Upper lobe of left lung (tissue), 6 donors: ENCODE results near the gene AGAP1. TPM values are rescaled to one million over a fixed set of nuclear protein-coding genes. Genes with fewer than 3 reads are reported as not detected.

ENCODE experiments used
- ATAC-seq, 2 donors: fragments of 200-7000 bp; cut with Tn5 transposase; one replicate each; pipeline ENCODE4 v1.9.1; 2022; ENCODE audit warnings: mild to moderate bottlenecking in 2 of 2, moderate library complexity in 2 of 2; ENCODE audit not compliant: low FRiP score in 2 of 2
- DNase-seq, 2 donors: peaks; one replicate each; pipeline ENCODE4 v3.0.0-alpha.2; 2019 to 2020
- H3K27ac ChIP-seq, 4 donors: fragments of 200-600 bp; sonication (generic); one replicate each; pipeline ENCODE4 v1.5.1; 2016 to 2019
- H3K27me3 ChIP-seq, 4 donors: fragments of 200-600 bp; sonication (generic); one replicate each; pipeline ENCODE4 v1.5.1; 2017 to 2019
- H3K36me3 ChIP-seq, 4 donors: fragments of 200-600 bp; sonication (generic); one replicate each; pipeline ENCODE4 v1.5.1; 2016 to 2019
- H3K4me1 ChIP-seq, 4 donors: fragments of 200-600 bp; sonication (generic); one replicate each; pipeline ENCODE4 v1.5.1; 2018 to 2019
- H3K4me3 ChIP-seq, 4 donors: fragments of 200-600 bp; sonication (generic); one replicate each; pipeline ENCODE4 v1.5.1; 2017 to 2019; ENCODE audit warnings: mild to moderate bottlenecking in 2 of 4, moderate library complexity in 1 of 4
- H3K9me3 ChIP-seq, 4 donors: fragments of 200-600 bp; sonication (generic); one replicate each; pipeline ENCODE4 v1.5.1; 2018 to 2019
- EP300 ChIP-seq, 4 donors: sonication (generic); formaldehyde crosslinking; IDR thresholded peaks; one replicate each; pipeline ENCODE4 v1.5.1; 2017; ENCODE audit warnings: antibody characterized with exemption in 4 of 4, control low read depth in 2 of 4
- POLR2A ChIP-seq, 4 donors: fragments of 450-650 bp; IDR thresholded peaks; one replicate each; pipeline ENCODE4 v1.5.1; 2016 to 2017; ENCODE audit warnings: antibody characterized with exemption in 4 of 4, mild to moderate bottlenecking in 2 of 4
- POLR2AphosphoS5 ChIP-seq, 2 donors: sonication (generic); formaldehyde crosslinking; IDR thresholded peaks; one replicate each; pipeline ENCODE4 v1.5.1; 2017; ENCODE audit warnings: antibody characterized with exemption in 2 of 2
- WGBS, 2 donors: methylation state at CpG; one replicate each; pipeline ENCODE4 v1.1.5; 2017 to 2018; 5-methylcytosine and 5-hydroxymethylcytosine counted together
- total RNA-seq, 6 donors: library from RNA; depleted of rRNA in 4 of 6; stranded (reverse); fragments of >200 nt in 4 of 6; gene quantifications; one replicate each; pipeline versions ENCODE4 v1.1.0 to v1.2.1, GENCODE V29; 2016 to 2021
- TF ChIP-seq, protein P1 (sequence below), 6 experiments: fragments of 450-650 bp in 4 of 6; fragments of 200-600 bp in 2 of 6; sonication (generic) in 2 of 6; IDR thresholded peaks; one replicate each; pipeline ENCODE4 v1.5.1; 2016 to 2019; ENCODE audit warnings: antibody characterized with exemption in 6 of 6
- donor health status: DM: no; HTN: no; CAD: no; lungs with moderate emphysema.
- donor health status: DM: no; HTN: yes; CAD: no; lungs with severe emphysema.

The AGAP1 gene
- total RNA-seq, 6 donors from 2014 or later = 25.5 to 45.1 (median 30.7) TPM

DNA sequence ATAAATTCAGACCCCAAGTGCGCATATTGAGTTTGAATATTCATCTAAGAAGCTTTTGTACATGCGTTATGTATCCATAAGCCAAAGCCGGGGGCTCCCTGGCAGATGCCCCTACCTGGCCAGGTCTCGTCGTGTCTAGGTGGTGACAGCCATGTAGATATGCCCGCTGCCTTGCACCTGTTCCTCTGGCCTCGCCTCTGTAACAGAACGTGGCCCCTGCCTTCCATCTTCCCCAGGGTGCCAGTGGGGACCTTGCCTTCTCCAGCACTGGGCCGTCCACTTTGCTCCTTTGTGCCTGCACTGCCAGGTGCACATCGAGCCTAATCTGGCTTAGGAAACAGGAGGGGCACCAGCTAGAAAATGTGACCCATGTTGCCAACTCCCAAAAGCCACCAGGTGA, 198.2 kb downstream of the AGAP1 start:
- H3K4me1 ChIP-seq = peaks cover 8 to 22% (median 11%) of the 10 kb centered on the region in 4 donors
- 91 to 92% methylated on average over 9 to 10 of the region's 10 CpGs for WGBS, 2 donors
- DNase-seq (no peak), ATAC-seq (no peak)
- no peak overlapping the region for H3K4me3 ChIP-seq
- TF ChIP-seq POLR2A (IDR thresholded peaks at IDR 0.05) (no peak), EP300 (IDR thresholded peaks at IDR 0.05) (no peak), POLR2AphosphoS5 (IDR thresholded peaks at IDR 0.05) (no peak)
- TF ChIP-seq, protein P1, sequence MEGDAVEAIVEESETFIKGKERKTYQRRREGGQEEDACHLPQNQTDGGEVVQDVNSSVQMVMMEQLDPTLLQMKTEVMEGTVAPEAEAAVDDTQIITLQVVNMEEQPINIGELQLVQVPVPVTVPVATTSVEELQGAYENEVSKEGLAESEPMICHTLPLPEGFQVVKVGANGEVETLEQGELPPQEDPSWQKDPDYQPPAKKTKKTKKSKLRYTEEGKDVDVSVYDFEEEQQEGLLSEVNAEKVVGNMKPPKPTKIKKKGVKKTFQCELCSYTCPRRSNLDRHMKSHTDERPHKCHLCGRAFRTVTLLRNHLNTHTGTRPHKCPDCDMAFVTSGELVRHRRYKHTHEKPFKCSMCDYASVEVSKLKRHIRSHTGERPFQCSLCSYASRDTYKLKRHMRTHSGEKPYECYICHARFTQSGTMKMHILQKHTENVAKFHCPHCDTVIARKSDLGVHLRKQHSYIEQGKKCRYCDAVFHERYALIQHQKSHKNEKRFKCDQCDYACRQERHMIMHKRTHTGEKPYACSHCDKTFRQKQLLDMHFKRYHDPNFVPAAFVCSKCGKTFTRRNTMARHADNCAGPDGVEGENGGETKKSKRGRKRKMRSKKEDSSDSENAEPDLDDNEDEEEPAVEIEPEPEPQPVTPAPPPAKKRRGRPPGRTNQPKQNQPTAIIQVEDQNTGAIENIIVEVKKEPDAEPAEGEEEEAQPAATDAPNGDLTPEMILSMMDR (IDR thresholded peaks at IDR 0.05) = no peak
- H3K36me3 ChIP-seq = no peaks in the 10 kb centered on the region
- H3K27ac ChIP-seq = no peak overlapping the region
- no peaks in the 10 kb centered on the region for H3K9me3 ChIP-seq
- no peaks in the 10 kb centered on the region for H3K27me3 ChIP-seq

DNA sequence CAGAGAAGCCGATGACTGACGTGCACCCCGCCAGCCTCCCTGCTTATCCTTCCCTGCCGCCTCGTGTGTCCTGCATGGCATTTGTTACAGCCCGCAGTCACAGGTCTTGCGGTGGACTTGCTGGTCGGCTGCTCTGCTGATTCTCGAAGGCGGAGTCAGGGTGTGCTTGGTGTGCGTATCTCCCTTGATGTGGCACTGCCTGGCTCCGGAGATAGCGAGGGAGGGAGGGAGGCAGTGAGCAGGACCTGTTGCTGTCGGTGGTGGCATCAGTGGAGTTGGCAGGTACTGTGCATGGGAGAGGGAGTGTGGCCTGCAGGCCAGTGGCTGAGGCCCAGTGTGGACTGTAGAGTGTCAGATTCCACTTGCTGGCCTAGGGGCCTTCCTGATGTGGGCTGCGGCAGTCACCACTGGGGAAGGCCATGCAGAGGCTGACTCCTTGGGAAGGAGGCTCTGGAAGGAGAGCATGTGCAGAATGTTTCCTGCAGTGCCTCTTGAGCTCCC, 198.9 kb downstream of the AGAP1 start:
- ATAC-seq (no peak), DNase-seq (no peak)
- TF ChIP-seq EP300 (IDR thresholded peaks at IDR 0.05) (no peak), POLR2A (IDR thresholded peaks at IDR 0.05) (no peak), POLR2AphosphoS5 (IDR thresholded peaks at IDR 0.05) (no peak)
- TF ChIP-seq, protein P1 (IDR thresholded peaks at IDR 0.05) = no peak
- H3K27ac ChIP-seq = no peak overlapping the region
- no peaks in the 10 kb centered on the region for H3K9me3 ChIP-seq
- H3K27me3 ChIP-seq = no peaks in the 10 kb centered on the region
- H3K36me3 ChIP-seq = no peaks in the 10 kb centered on the region
- 96% methylated on average over 12 to 15 of the region's 15 CpGs for WGBS, 2 donors
- peaks cover 8 to 22% (median 11%) of the 10 kb centered on the region in 4 donors for H3K4me1 ChIP-seq
- H3K4me3 ChIP-seq = no peak overlapping the region

DNA sequence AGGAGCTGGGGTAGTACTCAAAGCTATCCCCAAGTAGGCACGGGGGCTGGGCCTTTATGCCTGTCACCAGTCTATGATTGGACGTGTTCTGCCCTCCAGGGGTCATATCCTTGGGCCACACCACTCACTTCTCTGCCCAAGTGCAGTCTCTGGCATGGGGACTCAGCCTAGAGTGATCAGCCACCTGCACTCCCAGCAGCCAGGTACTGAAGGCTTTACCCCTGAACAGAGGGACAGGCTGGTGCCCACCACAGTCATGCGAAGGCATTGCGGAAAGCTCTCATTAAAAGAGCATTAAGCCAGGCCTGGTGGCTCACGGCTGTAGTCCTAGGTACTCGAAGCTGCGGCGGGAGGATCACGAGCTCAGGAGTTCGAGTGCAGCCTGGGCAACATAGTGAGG, 199.4 kb downstream of the AGAP1 start:
- TF ChIP-seq, protein P1 (IDR thresholded peaks at IDR 0.05) = no peak
- TF ChIP-seq POLR2A (IDR thresholded peaks at IDR 0.05) (no peak), EP300 (IDR thresholded peaks at IDR 0.05) (no peak)
- WGBS, 2 donors = 94 to 96% methylated on average over 7 to 10 of the region's 10 CpGs
- DNase-seq (no peak), ATAC-seq (no peak)
- Histone ChIP-seq H3K27me3 (no peaks in the 10 kb centered on the region), H3K36me3 (no peaks in the 10 kb centered on the region), H3K9me3 (no peaks in the 10 kb centered on the region), H3K4me3 (no peak overlapping the region), H3K4me1 (peaks cover 9 to 22% (median 11%) of the 10 kb centered on the region in 4 donors), H3K27ac (no peak overlapping the region)

DNA sequence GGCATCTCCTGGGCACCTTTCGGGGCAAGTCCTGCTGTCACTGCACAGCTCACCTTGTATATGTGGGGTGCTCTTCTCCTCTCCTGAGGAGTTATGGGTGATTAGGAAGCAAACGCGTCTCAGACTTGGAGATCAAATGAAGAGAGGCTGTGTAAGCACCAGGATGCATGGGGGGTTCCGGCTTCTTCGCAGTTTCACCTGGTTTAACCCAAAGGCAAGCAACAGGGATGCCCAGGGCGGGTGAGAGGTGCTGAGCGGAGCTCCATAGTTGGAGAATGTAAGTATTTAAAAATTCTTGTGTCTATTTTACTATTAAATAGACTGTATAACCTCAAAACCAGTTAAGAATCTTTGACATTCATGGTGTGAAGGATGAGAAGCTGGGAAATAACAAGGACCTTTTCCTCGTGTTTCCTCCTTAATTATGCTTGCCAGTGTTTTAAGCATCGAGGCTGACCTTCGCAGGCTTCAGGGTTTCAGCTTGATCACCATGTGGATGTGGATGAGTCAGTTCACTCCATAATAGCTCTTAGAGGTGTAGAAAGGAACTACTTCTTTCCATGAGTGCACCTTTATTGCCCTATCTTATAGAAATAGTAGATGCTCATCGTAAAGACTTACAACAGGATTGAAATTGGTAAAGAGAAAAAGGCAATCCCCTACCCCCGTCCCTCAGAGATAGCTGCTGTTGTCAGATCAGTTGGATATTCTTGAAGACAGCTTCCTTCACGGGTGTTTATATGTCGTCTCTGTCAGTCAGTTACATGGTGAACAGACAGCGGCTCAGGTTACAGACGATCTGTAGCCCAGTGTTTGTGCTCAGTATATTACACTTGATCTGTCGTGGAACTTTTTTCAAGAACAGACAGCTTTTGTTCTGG, 201.1 kb downstream of the AGAP1 start:
- TF ChIP-seq POLR2A (IDR thresholded peaks at IDR 0.05) (no peak), POLR2AphosphoS5 (IDR thresholded peaks at IDR 0.05) (no peak), EP300 (IDR thresholded peaks at IDR 0.05) (no peak)
- TF ChIP-seq, protein P1 (IDR thresholded peaks at IDR 0.05) = no peak
- ATAC-seq = no peak
- Histone ChIP-seq H3K9me3 (no peaks in the 10 kb centered on the region), H3K27me3 (no peaks in the 10 kb centered on the region), H3K27ac (no peak overlapping the region), H3K36me3 (no peaks in the 10 kb centered on the region), H3K4me1 (peaks cover 4 to 12% (median 5%) of the 10 kb centered on the region in 4 donors), H3K4me3 (no peak overlapping the region)
- 87% methylated on average over 17 of the region's 17 CpGs for WGBS, 2 donors
- no peak for DNase-seq
